ENCODE measurements around the gene CD82. TPM values are rescaled to one million over a fixed set of nuclear protein-coding genes. Genes with fewer than 3 reads are reported as not detected.

The CD82 gene
- total RNA-seq, 1 donor from 2014 or later, result 770 TPM

- CTCF ChIA-PET, result no interaction called here
- H3K9me3 Mint-ChIP-seq, result peaks cover 18% of the 10 kb centered on the region
- H3K27me3 Mint-ChIP-seq, result peaks cover 23% of the 10 kb centered on the region
- POLR2A ChIA-PET, result no interaction called here
- no peak for ATAC-seq (ENCODE audit: low read depth)
- no peak overlapping the region for H3K27ac Mint-ChIP-seq
- intact Hi-C loops (cut with micrococcal nuclease), result no loop called here
- peaks cover 13% of the 10 kb centered on the region for H3K4me1 Mint-ChIP-seq
- DNase-seq, result no peak
- H3K36me3 Mint-ChIP-seq (ENCODE audit: low read depth), result peaks cover 3% of the 10 kb centered on the region
- no peak overlapping the region for H3K4me3 Mint-ChIP-seq
- no peak for TF ChIP-seq CTCF (IDR thresholded peaks at IDR 0.05)
Measured at GRCh38 chr11:44648109-44648508, 82.6 kb downstream of the CD82 start.

- Mint-ChIP-seq H3K36me3 (ENCODE audit: low read depth) (no peaks in the 10 kb centered on the region), H3K27ac (no peak overlapping the region), H3K4me3 (no peak overlapping the region), H3K4me1 (peaks cover 13% of the 10 kb centered on the region), H3K9me3 (peaks cover 5% of the 10 kb centered on the region), H3K27me3 (peaks cover 20% of the 10 kb centered on the region)
- intact Hi-C loops (cut with micrococcal nuclease), result no loop called here
- no peak for TF ChIP-seq CTCF (IDR thresholded peaks at IDR 0.05)
- POLR2A ChIA-PET, result no interaction called here
- peak; percentile 69 for ATAC-seq (ENCODE audit: low read depth)
- CTCF ChIA-PET, result no interaction called here
- DNase-seq, result no peak
Measured at GRCh38 chr11:44651535-44652155, 86.2 kb downstream of the CD82 start.

- Mint-ChIP-seq H3K27ac (no peak overlapping the region), H3K27me3 (peaks cover 11% of the 10 kb centered on the region), H3K9me3 (no peaks in the 10 kb centered on the region), H3K4me3 (no peak overlapping the region), H3K36me3 (ENCODE audit: low read depth) (no peaks in the 10 kb centered on the region), H3K4me1 (peaks cover 13% of the 10 kb centered on the region)
- intact Hi-C loops (cut with micrococcal nuclease), result no loop called here
- ChIA-PET CTCF (no interaction called here), POLR2A (no interaction called here)
- ATAC-seq (ENCODE audit: low read depth) (no peak), DNase-seq (no peak)
- TF ChIP-seq CTCF (IDR thresholded peaks at IDR 0.05), result no peak
Measured at GRCh38 chr11:44652901-44653644, 87.6 kb downstream of the CD82 start.

GRCh38 chr11:44654057-44654456 lies 88.6 kb downstream of the CD82 start:
- no peak for TF ChIP-seq CTCF (IDR thresholded peaks at IDR 0.05)

GRCh38 chr11:44654596-44654995 lies 89.1 kb downstream of the CD82 start:
- peaks cover 13% of the 10 kb centered on the region for H3K4me1 Mint-ChIP-seq
- TF ChIP-seq CTCF (IDR thresholded peaks at IDR 0.05), result no peak
- no peaks in the 10 kb centered on the region for H3K36me3 Mint-ChIP-seq (ENCODE audit: low read depth)
- ChIA-PET CTCF (no interaction called here), POLR2A (no interaction called here)
- H3K27me3 Mint-ChIP-seq, result peaks cover 20% of the 10 kb centered on the region
- no peak for ATAC-seq (ENCODE audit: low read depth)
- H3K9me3 Mint-ChIP-seq, result no peaks in the 10 kb centered on the region
- intact Hi-C loops (cut with micrococcal nuclease), result no loop called here
- no peak overlapping the region for H3K27ac Mint-ChIP-seq
- no peak overlapping the region for H3K4me3 Mint-ChIP-seq
- no peak for DNase-seq

More at GRCh38 chr11:44654057-44654456, 88.6 kb downstream of the CD82 start:
- Mint-ChIP-seq H3K4me3 (no peak overlapping the region), H3K9me3 (no peaks in the 10 kb centered on the region), H3K27me3 (peaks cover 18% of the 10 kb centered on the region), H3K4me1 (peaks cover 13% of the 10 kb centered on the region), H3K36me3 (ENCODE audit: low read depth) (no peaks in the 10 kb centered on the region), H3K27ac (no peak overlapping the region)
- ChIA-PET POLR2A (no interaction called here), CTCF (no interaction called here)
- DNase-seq, result no peak
- no peak for ATAC-seq (ENCODE audit: low read depth)
- intact Hi-C loops (cut with micrococcal nuclease), result no loop called here

Measured in activated B cell treated with CpG ODN at 0.5 μM for 24 hours (primary cell).